Activated CD8-positive, alpha-beta memory T cell treated with anti-CD3 and anti-CD28 coated beads, Interleukin-2, amount 50 U/mL, for 1 hour (primary cell): Measurements from ENCODE around the gene HIBCH.
"Not testable (repeated sequence)": the region's sequence is repeated elsewhere in the genome, so short reads cannot be mapped to it uniquely, and the experiment has no call there.

ENCODE experiments used
- DNase-seq: peaks from one replicate; pipeline ENCODE4 v3.0.0-alpha.2; 2020; ENCODE audit errors: extremely low read depth

HIBCH gene

GRCh38 chr2:190308031-190308430, 11.6 kb downstream of the HIBCH start:
- no peak for DNase-seq

GRCh38 chr2:190304404-190304803, 15.2 kb downstream of the HIBCH start:
- no peak for DNase-seq

GRCh38 chr2:190303647-190304046, 16.0 kb downstream of the HIBCH start:
- no peak for DNase-seq

- DNase-seq: no peak
These were observed 17.6 kb downstream of the HIBCH start for GRCh38 chr2:190302052-190302451.

GRCh38 chr2:190301032-190301431, 18.6 kb downstream of the HIBCH start:
- DNase-seq: no peak

- DNase-seq: not testable (repeated sequence)
These were observed 21.7 kb downstream of the HIBCH start for GRCh38 chr2:190297880-190298279.

GRCh38 chr2:190283783-190284182, 35.8 kb downstream of the HIBCH start:
- DNase-seq: no peak

- no peak for DNase-seq
These were observed 38.9 kb downstream of the HIBCH start for GRCh38 chr2:190280565-190281350.

GRCh38 chr2:190279256-190280134, 40.1 kb downstream of the HIBCH start:
- DNase-seq: not testable (repeated sequence)

- no peak for DNase-seq
These were observed 42.2 kb downstream of the HIBCH start for GRCh38 chr2:190277234-190278112.

- no peak for DNase-seq
These were observed 47.2 kb downstream of the HIBCH start for GRCh38 chr2:190272457-190272842.

GRCh38 chr2:190271783-190272456, 47.7 kb downstream of the HIBCH start:
- DNase-seq: no peak

GRCh38 chr2:190270298-190270697, 49.3 kb downstream of the HIBCH start:
- DNase-seq: no peak

GRCh38 chr2:190269699-190270098, 49.9 kb downstream of the HIBCH start:
- DNase-seq: not testable (repeated sequence)

- DNase-seq: no peak
These were observed 52.3 kb downstream of the HIBCH start for GRCh38 chr2:190267302-190267701.

- no peak for DNase-seq
These were observed 53.3 kb downstream of the HIBCH start for GRCh38 chr2:190266314-190266713.

GRCh38 chr2:190261851-190262250, 57.8 kb downstream of the HIBCH start:
- DNase-seq: no peak

- no peak for DNase-seq
These were observed 63.5 kb downstream of the HIBCH start for GRCh38 chr2:190256087-190256486.

- DNase-seq: no peak
These were observed 64.0 kb downstream of the HIBCH start for GRCh38 chr2:190255676-190256075.

- no peak for DNase-seq
These were observed 65.4 kb downstream of the HIBCH start for GRCh38 chr2:190254063-190254850.

GRCh38 chr2:190250421-190250820, 69.2 kb downstream of the HIBCH start:
- DNase-seq: no peak
